ENCODE data around the gene MRC2.

MRC2 gene

DNA sequence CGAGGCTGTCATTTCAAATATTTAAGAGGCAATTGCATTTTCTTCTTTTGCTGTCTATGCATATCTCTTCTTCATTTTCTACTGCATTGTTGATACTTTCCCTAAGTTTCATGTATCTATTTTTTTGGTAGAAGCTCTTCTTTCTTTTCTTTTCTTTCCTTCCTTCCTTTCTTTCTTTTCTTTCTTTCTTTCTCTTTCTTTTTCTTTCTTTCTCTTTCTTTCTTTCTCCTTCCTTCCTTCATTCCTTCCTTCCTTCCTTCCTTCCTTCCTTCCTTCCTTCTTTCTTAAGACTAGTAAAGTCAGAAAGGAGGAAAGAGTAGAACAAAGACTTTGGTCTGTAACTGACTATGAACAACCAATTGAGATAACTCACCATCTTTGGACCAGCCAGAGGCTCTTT lies 33.9 kb downstream of the MRC2 start:
- no peak for DNase-seq (ENCODE audit: low read depth)

DNA sequence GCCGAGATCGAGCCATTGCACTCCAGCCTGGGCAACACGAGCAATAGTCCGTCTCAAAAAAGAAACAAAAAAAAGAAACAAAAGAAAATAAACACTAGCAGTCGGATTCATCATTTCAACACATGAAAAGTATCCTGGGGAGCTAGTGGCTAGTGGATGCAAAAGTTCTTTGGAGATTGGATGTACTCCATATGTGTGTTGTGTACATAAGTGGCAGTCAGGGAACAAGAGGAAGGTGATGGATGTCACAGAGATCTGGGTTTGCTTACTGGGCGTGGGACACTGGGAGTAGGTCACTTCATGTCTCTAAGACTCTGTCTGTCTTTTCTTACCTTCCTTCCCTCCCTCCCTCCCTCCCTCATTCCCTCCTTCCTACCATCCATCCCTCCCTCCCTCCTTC lies 35.4 kb downstream of the MRC2 start:
- DNase-seq (ENCODE audit: low read depth) = no peak

- no peak for DNase-seq (ENCODE audit: low read depth)
Observed at GRCh38 chr17:62663304-62663703, 35.8 kb downstream of the MRC2 start.

DNA sequence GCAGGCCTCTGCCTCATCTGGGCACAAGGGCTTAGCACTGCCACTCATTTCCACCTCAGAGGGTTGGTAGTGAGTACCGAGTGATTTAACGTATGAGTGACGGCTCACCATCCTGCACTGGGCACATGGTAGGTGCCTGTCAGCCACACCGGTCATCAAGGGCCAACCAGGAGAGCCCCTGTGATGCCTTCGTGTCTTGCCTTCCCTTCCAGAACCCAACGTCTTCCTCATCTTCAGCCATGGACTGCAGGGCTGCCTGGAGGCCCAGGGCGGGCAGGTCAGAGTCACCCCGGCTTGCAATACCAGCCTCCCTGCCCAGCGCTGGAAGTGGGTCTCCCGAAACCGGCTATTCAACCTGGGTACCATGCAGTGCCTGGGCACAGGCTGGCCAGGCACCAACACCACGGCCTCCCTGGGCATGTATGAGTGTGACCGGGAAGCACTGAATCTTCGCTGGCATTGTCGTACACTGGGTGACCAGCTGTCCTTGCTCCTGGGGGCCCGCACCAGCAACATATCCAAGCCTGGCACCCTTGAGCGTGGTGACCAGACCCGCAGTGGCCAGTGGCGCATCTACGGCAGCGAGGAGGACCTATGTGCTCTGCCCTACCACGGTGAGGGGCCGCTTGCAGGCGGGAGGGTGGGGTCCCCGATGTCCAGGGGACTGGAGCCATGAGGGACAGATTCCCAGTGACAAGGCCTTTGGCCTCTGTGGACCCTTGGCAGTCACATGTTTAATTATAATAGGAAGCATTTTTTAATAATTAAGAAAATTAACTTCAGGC lies 37.1 kb downstream of the MRC2 start:
- no peak for DNase-seq (ENCODE audit: low read depth)

- DNase-seq (ENCODE audit: low read depth) = no peak
Observed at GRCh38 chr17:62665599-62665998, 38.1 kb downstream of the MRC2 start.

GRCh38 chr17:62666061-62666800 lies 38.8 kb downstream of the MRC2 start:
- no peak for DNase-seq (ENCODE audit: low read depth)

- no peak for DNase-seq (ENCODE audit: low read depth)
Observed at GRCh38 chr17:62666801-62667591, 39.5 kb downstream of the MRC2 start.

DNA sequence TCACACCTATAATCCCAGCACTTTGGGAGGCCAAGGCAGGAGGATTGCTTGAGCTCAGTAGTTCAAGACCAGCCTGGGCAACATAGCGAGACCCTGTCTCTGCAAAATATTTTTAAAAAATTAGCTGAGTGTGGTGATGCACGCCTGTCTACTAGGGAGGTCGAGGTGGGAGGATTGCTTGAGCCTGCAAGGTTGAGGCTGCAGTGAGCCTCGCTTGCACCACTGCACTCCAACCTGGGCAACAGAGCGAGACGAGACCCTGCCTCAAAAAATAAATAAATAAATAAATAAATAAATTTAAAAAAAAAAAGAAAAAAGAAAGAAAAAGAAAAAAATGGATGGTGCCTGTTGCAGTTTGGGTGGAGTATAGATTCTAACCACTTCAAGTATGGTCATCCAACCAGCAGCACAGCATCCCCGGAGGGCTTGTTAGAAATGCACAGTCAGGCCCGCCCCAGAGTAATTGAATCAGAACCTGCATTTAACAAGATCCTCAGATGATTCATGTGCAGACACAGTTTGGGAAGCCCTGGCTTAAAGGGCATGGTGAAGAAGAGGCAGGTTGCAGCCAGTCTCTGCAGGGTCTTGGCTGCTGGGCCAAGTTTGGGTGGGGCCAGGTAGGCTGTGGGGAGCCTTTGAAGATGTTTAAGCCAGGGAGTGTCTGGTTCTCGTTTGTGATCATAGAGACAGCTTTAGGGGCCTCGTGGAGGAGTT lies 40.8 kb downstream of the MRC2 start:
- DNase-seq (ENCODE audit: low read depth) = no peak

- DNase-seq (ENCODE audit: low read depth) = no peak
Observed at GRCh38 chr17:62670202-62670821, 42.8 kb downstream of the MRC2 start.

DNA sequence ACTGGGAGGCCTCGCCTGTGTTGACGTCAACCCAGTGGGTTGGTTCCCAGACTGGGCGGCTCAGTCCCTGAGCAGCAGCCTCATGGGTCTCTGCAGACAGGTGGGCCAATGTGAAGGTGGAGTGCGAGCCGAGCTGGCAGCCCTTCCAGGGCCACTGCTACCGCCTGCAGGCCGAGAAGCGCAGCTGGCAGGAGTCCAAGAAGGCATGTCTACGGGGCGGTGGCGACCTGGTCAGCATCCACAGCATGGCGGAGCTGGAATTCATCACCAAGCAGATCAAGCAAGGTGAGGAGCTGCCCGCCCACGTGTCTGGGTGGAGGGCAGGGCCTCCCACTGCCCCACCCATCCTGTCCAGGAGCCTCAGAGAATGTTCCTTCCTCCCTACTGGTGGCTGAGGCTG lies 44.1 kb downstream of the MRC2 start:
- DNase-seq (ENCODE audit: low read depth) = no peak

- no peak for DNase-seq (ENCODE audit: low read depth)
Observed at GRCh38 chr17:62672957-62673356, 45.5 kb downstream of the MRC2 start.

DNA sequence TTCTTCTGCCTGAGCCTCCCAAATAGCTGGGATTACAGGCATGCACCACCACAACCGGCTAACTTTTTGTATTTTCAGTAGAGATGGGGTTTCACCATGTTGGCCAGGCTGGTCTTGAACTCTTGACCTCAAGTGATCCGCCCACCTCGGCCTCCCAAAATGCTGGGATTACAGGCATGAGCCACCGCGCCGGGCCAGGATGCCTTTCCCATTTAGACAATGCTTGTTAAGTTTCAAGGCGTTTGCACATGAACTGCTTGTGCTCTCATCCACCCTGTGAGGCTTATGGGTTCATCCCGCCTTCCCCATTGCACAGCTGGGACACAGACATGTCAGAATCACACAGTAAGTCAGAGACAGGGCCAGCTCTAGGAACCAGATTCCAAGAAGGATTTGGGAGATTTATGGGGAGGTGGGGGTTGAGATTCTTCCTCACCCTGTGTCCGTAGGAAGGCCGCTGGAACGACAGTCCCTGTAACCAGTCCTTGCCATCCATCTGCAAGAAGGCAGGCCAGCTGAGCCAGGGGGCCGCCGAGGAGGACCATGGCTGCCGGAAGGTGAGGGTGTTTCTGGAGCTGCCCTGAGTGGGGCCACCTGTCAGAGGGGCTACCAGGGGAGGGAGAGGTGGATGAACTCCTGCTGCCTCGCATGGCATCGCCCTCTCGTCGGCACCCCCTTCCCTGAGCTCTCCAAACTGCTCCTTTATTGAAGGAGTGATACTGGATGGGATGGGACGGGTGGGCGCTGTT lies 46.3 kb downstream of the MRC2 start:
- no peak for DNase-seq (ENCODE audit: low read depth)

DNA sequence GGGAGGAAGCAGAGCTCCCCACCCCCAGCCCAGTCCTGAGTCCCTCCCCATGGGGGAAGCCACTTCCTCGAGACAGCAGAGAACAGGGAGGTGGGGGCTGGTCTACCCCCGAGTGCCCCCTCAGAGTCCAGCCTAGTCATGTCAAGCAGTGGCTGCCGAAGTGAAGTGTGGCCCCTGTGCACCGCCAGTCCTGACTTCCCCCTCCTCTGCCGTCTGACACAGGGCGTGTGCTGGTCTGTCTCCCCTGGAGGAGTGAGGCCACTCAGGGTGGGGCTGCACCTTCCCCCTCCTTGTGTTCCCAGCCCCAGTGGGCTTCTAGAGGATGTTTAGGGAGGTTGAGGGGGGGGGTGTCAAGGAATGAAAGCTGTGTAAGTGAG lies 46.9 kb downstream of the MRC2 start:
- no peak for DNase-seq (ENCODE audit: low read depth)

- no peak for DNase-seq (ENCODE audit: low read depth)
Observed at GRCh38 chr17:62674841-62675240, 47.4 kb downstream of the MRC2 start.

DNA sequence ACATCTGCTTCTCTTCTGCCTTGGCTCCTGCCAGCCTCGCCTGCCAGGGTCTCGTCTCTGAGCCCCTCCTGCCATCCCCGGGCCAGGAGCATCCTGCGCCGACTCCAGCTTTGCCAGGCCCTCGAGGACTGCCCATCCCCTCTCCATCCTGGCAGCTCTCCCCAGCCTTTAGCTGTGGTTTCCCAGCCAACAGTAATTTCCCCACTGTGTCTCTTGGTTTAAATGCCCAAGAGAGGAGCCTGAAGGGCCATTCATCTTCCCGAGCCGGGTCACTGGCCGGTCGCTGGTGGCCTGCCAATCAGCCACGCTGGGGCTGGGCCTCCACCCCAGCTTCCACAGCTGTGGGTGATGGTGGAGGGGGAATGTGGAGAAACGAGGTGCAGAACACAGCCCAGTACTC lies 47.8 kb downstream of the MRC2 start:
- no peak for DNase-seq (ENCODE audit: low read depth)

DNA sequence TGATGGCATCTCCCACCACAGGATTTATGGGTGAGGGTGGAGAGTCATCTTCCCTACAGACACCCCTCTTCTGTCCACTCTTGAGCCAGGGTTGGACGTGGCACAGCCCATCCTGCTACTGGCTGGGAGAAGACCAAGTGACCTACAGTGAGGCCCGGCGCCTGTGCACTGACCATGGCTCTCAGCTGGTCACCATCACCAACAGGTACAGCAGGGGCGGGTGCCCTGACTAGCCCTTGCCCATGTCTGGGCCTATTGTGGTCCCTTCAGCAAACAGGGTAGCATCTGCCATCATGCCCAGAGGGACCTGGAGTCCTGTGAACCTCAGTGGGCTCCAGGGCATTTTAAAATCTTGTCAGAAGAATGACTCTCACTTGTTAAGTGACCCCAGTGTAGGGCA lies 48.2 kb downstream of the MRC2 start:
- no peak for DNase-seq (ENCODE audit: low read depth)

- no peak for DNase-seq (ENCODE audit: low read depth)
Observed at GRCh38 chr17:62676231-62676943, 48.9 kb downstream of the MRC2 start.

DNA sequence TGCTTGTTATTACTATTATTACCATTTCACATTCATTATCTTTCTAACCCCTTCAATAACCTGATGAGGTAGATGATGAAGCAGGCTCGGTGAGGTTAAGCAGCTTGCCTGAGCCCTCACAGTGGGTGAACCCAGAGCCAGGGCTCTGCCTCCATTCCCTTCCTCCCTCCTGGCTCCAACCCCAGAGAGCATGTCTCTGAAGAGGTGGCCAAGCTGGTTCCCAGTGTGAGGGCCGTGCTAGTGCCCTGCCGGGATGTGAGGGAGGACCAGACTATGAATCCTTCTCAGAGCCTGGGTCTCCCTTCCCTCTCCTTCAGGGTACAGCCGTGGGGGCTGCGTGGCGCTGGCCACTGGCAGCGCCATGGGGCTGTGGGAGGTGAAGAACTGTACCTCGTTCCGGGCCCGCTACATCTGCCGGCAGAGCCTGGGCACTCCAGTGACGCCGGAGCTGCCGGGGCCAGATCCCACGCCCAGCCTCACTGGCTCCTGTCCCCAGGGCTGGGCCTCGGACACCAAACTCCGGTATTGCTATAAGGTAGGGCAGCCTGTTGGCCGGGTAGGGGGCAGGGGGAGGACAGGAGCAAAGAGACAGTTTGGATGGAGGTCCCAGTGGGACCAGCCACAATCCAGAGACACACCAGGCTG lies 49.6 kb downstream of the MRC2 start:
- DNase-seq (ENCODE audit: low read depth) = no peak

DNA sequence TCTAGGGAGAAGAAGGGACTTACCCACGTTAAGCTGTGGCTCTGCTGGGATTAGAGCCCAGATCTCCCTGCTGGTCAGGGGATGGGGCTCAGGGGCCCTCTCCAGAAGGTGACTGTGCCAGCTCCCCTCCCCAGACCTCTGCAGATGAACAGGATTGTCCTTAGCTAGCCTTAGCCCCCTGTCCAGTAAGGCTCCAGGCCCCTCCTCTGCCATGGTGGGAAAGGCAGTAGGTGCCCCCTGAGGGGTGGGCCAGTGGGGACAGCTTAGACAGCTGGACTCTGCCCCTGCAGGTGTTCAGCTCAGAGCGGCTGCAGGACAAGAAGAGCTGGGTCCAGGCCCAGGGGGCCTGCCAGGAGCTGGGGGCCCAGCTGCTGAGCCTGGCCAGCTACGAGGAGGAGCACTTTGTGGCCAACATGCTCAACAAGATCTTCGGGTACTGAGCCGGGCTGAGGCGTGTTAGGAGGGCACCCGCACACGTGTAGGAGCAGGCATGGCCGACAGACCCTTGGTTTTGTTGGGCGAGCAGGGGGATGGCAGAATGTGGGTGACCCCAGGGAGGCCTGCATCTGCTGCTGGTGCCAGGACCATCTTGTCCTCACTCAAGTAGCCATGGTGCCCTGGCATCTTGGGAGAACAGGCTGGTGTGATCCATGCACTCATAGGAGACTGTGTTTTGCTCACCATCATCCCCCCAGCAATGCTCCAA lies 50.9 kb downstream of the MRC2 start:
- DNase-seq (ENCODE audit: low read depth) = no peak

All from iris pigment epithelial cell (primary cell).